D721Med (cell line): ENCODE measurements around the gene HDAC4.
A peak's percentile ranks its signal among the peaks of the same experiment; 100 is the strongest.

Source experiments
- DNase-seq: peaks from one replicate; pipeline ENCODE4 v3.0.0; 2011; ENCODE audit warnings: low spot score; ENCODE audit not compliant: insufficient read length
- FAIRE-seq: peaks from 2 replicates; lab custom pipeline; 2011; peaks lifted over from hg19 to GRCh38; lab: Jason Lieb, UNC
- TF ChIP-seq, protein P1 (sequence below): IDR thresholded peaks from 2 replicates; pipeline ENCODE4 v1.5.1; 2012; ENCODE audit warnings: mild to moderate bottlenecking, control low read depth; ENCODE audit not compliant: insufficient read depth; ENCODE audit errors: missing control alignments

HDAC4 gene

DNA sequence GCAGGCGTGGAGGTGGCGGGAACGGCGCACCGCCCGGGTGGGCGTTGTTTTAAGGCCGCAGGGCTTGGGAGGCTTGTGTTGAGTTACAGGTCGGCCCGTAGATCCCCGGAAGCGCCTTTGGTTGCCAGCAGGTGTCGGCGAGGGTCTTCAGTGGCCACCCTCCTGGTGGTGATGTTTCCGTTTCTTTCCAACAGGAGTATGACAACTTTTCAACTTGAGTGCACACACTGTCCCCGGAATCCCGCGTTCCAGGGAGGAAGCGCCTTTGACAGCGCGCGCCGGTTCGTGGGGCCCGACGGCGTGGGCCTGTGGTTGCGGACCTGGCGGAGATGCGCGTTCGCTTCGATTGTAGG, 1.0 kb upstream of the HDAC4 start:
- TF ChIP-seq, protein P1, sequence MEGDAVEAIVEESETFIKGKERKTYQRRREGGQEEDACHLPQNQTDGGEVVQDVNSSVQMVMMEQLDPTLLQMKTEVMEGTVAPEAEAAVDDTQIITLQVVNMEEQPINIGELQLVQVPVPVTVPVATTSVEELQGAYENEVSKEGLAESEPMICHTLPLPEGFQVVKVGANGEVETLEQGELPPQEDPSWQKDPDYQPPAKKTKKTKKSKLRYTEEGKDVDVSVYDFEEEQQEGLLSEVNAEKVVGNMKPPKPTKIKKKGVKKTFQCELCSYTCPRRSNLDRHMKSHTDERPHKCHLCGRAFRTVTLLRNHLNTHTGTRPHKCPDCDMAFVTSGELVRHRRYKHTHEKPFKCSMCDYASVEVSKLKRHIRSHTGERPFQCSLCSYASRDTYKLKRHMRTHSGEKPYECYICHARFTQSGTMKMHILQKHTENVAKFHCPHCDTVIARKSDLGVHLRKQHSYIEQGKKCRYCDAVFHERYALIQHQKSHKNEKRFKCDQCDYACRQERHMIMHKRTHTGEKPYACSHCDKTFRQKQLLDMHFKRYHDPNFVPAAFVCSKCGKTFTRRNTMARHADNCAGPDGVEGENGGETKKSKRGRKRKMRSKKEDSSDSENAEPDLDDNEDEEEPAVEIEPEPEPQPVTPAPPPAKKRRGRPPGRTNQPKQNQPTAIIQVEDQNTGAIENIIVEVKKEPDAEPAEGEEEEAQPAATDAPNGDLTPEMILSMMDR = no peak
- FAIRE-seq (no peak), DNase-seq (no peak)

DNA sequence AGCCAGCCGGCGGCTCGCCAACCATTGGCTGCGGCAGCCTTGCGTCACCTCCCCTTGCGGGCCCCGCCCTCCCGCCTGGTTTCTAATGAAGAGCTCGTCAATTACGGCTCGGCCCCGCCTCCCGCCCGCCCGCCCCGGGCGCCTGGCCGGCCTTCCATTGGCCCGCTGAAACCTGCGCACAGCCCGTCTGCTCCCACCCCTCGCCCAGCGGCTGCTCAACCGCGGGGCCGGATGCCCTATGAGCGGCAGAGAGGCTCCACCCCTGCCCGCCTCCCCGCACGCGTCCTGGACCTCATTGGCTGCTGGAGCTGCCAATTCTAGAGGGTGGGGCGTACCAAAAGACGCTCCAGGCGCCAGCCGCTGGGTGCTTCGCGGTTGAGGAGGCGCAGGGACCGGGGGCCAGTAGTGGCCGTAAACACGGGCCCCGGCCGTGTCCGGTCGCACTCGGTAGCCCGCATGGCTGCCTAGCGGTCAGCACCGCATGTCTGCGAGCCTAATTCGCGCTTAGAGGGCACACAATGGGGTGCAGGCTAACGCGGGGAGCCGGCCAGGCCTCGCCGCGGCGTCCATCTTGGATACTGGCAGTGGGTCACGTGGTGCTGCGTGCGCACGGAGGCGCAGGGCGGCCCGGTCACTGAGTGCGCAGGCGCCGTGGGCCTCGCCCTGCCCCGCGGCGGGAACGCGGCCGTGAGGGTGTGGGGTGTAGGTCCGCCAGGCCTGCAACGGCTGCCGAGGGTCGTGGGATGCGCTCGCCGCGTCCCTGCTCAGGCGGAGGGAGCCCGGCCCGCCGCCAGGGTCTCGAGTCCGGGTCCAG, 454 bp upstream of the HDAC4 start:
- peak; percentile 94 for DNase-seq
- TF ChIP-seq, protein P1 = no peak
- no peak for FAIRE-seq

DNA sequence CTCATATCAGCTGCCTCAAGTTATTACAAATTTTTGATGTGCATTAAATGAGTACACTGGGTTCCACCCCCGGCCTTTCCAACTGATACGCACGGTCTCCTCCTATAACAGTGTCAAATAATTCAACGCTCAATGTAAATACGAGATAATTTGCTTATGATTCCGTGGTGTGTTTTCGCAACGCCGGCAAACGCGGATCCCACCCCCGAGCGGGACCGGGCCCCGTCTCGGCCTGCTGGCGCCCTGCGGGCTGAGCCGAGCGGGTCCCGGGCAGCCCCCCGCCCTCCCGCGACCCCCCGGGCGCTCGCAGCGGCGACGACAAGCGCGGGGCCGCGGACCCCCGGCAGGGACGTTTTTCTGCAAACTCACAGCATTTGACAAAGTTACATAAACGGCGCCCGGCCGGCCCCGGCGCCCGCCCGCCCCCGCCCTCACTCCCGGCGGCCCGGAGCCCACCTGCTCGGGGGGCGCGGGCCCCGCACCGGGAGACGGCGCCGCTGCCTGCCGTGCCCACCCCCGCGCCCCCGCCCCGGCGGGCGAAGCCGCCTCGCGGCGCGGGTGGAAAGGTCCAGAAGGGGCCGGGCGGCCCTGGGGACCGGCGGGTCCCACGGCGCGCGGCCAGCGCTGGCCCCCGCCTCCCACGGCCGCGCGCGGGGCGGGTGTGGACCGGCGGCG, 762 bp downstream of the HDAC4 start:
- no peak for DNase-seq
- FAIRE-seq = no peak
- TF ChIP-seq, protein P1 = no peak

DNA sequence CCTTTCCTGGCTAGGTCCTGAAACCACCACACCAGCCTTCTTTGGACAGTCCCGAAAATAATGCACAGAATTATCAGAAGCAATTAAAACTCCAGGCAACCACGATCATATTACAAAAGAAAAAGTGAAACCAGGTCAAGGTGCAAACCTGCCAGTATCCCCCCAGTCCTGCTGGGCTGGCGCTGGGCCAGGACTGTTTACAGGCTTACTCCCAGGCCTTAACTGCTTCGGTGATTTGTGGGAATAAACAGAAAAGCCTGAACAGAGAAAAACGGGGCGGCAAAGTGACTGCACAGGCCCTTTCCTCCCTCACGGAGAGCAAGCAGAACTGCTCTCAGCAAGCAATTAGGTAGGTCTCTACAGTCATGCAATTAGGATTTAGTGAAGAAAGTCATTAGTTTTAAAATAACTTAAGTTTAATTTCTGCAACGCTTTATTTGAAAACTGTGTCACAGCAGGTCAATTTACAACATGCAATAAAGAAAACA, 1.3 kb downstream of the HDAC4 start:
- no peak for DNase-seq
- TF ChIP-seq, protein P1 = no peak
- FAIRE-seq = no peak

DNA sequence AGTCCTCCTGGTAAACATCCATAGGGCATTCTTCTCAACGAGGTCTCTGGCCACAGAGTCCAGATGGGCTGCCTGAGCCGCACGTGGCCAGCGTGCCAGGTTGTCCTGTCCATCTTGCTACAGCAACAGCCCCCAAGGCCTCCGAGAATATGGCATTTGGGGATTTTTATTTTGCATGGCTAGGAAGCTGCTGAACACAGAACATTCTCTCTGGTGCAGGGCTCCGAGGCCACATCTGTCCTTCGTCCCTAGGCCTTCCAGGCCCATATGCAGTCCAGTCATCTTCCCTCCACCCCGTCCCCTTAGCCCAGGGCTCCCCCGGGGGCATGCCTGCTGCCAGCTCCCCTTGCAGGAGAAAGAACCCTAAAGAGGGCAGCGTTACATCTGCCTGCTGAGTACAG, 2.3 kb downstream of the HDAC4 start:
- FAIRE-seq (no peak), DNase-seq (no peak)
- TF ChIP-seq, protein P1 = no peak

DNA sequence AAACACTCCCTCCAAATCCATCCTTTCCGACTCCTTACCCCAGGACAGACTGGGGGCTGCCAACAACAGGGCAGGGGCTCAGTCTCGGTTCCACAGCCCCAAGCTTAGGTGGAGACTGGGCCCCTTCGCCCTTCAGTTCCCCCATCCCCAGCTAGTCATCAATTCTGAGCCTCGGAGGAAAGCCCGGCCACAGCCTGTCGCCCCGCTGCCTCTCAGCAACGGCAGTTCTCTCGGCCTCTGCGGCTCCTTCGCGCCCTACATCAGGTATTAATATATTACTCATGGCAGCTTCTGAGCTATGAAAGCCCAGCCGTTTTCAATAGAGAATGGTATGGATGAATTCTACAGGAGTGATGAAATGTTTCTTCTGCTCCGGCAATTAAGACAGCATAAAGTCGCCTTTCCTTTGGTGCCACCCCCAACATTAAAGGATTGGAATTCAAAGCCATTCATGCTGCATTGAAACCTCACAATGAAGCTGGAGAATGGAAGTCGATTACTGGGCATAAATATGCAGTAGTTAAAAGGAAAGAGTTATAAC, 2.8 kb downstream of the HDAC4 start:
- DNase-seq (no peak), FAIRE-seq (no peak)
- TF ChIP-seq, protein P1 = no peak
